Activated gamma-delta T cell treated with Interleukin-2 at 50 U/mL for 16 hours (primary cell): ENCODE measurements around the gene PEDS1.

Experiments
- DNase-seq: peaks from one replicate; pipeline ENCODE4 v3.0.0-alpha.2; 2020

Gene PEDS1

DNA sequence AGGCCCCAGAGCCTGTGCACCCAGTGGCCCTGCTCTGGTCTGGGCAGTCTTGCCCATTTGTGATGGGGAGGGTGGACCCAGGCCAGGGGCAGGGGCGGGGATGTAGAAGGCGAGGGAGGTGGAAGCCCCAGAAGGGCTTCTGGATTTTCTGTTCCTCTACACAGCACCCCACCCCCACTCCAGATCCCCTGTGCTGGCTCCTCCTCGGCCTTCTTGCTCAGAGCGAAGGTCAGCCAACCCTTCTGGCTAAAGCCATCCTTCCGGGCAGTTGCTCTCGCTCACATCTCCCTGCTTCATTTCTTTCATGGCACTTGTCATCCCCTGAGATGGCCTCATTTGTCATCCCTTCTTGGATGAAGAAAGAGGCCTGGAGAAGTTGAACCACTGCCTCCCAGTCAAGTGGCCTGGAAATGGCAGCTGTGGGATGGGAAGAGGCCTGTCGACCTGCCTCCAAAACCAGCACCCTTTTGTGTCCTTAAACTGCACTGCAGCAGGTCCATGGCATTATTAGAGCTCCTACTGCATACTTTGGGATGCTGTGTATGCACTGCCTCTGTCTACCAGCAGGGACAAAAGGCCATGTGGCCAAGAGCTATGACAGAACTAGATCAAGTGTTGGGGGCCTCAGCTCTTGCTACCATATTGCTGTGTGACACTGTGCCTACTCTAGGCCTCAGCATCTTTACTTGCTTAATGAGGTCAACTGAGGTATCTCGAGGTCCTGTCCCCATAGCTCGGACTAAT is 19.9 kb downstream of the PEDS1 start:
- no peak for DNase-seq

DNA sequence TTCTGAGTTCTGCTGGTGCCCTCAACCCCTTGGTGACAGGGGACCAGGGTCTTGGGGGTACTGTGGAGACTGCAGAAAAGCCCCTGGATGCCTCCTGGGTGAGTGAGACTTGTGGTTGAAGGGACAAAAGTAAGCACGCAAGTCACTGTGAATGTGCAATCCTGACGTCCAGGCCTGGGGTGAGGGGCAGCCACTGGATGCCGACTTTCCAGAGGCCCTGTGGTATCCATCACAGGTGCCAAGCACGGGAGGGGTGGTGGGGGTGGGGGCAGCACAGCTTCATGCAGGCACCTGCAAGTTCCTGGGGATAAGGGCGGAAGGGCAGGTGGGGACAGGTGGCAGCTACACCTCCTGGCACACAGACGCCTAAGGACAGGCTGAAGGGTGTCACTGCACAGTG is 20.5 kb downstream of the PEDS1 start:
- DNase-seq, result no peak

DNA sequence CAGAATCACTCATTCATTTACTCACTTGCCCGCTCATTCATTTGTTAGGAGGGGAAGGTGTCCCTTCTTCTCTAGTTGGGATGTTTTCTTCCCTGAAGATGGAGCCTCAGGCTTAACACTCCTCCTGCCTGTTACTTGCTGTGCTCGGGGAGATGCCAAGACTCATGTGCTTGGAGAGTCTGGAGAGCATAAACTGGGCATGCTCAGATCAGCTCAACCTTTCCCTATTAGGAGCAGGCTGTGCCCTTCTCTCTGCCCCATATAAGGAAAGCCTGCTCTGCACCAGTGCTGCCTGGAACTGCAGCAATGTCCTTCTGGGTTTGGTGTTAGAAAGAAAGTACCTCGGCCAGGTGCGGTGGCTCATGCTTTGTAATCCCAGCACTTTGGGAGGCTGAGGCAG is 22.5 kb downstream of the PEDS1 start:
- no peak for DNase-seq

- DNase-seq, result no peak
These were observed 23.2 kb downstream of the PEDS1 start for GRCh38 chr20:50130356-50130723.

DNA sequence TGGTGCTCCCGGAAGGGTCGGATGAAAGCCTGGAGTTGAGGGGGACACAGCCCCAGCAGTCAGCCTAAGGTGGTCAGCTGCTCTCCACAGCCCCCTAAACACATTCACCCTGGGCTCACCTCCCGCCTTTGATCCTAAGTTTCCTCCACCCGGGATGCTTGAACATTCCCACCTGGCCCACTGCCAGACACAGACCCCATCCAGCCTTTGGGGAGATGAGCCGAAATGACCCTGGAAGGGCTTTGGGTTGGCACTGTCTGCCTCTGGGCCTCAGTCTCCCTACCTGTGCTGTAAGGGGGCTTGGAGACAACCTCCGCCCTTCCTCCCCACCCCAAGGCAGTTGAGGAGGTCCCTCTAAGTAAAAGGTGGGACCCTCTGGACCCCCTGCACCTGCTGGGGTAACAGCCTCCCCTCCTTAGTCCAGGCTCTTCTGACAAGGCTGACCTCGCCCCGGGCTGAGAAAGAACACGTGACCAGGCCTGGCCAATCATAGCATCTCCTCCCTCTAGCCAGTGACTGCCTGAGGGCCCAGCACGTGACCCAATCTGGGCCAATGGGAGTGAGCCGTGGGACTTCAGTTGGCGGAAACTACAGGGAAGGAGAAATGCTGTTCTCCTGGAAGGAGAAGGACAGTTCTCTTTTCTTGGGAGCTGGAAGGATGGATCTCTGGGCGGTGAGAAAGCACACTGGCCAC is 23.7 kb downstream of the PEDS1 start:
- DNase-seq, result no peak

DNA sequence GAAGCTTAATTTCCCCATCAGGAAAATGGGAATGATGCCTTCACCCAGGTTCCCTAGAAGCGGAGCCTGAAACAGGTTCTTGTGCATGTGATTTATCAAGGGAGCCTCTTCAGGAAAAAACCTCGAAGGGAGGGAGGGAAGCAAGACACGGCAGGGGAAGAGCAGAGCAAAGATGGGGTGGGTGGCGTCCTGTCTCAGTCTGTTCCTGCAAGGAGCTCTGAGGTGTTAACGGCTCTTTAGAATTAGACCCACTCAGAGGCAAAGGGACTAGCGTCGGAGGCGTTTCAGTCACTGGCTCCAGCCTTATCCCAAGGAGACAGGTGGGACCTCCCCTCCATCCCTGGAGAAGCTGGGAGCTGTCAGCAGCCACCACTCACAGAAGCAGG is 25.0 kb downstream of the PEDS1 start:
- no peak for DNase-seq

GRCh38 chr20:50127587-50128519 is 25.7 kb downstream of the PEDS1 start:
- no peak for DNase-seq

- no peak for DNase-seq
These were observed 26.9 kb downstream of the PEDS1 start for GRCh38 chr20:50126662-50127061.

DNA sequence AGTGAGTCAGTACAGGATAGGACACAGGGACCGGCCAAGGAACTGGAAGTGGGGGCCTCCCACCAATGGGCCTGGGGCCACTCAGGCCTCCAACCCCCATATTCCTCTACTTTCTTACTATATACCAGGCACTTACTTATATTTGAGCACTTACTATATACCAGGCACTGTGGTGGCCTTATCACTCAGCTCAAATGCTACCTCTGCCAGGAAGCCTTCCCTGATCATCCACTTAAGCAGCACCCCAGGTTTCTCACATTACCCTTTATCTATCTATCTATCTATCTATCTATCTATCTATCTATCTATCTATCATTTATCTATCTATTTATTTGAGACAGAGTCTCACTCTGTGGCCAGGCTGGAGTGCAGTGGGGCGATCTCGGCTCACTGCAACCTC is 28.2 kb downstream of the PEDS1 start:
- DNase-seq, result no peak

DNA sequence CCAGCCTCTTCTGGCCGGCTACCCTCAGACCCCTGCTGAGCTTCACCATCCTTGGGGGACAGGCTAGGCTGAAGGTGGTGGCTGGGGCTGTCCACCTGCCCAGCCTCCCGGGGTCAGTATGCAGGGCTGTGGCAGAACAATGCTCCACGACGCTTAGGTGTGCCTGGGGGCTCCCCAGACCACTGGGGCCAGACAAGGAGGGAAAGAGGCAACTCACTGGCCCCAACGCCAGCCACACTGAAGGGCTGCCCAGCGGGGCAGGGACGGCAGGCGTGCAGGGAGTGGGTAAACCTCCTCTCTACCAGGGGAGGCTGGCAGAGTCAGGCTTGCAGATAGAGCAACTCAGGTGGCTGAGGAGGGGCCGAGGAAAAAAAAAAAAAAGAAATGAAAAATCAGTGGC is 29.0 kb downstream of the PEDS1 start:
- no peak for DNase-seq

- no peak for DNase-seq
These were observed 30.1 kb downstream of the PEDS1 start for GRCh38 chr20:50123418-50123817.

DNA sequence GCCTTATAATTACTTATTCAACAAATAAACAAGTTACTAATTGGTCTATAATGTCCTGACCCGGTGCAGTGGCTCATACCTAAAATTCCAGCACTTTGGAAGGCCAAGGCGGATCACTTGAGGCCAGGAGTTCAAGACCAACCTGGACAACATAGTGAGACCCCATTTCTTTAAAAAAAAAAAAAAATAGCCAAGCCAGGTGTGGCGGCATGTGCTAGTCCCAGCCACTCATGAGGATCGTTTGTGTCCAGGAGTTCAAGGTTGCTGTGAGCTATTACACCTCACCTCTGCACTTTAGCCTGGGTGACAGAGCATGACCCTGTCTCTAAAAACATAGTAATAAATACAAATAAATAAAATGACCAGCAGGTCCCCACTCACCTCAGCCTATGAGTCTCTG is 30.8 kb downstream of the PEDS1 start:
- DNase-seq, result no peak

GRCh38 chr20:50121858-50122271 is 31.7 kb downstream of the PEDS1 start:
- DNase-seq, result no peak

DNA sequence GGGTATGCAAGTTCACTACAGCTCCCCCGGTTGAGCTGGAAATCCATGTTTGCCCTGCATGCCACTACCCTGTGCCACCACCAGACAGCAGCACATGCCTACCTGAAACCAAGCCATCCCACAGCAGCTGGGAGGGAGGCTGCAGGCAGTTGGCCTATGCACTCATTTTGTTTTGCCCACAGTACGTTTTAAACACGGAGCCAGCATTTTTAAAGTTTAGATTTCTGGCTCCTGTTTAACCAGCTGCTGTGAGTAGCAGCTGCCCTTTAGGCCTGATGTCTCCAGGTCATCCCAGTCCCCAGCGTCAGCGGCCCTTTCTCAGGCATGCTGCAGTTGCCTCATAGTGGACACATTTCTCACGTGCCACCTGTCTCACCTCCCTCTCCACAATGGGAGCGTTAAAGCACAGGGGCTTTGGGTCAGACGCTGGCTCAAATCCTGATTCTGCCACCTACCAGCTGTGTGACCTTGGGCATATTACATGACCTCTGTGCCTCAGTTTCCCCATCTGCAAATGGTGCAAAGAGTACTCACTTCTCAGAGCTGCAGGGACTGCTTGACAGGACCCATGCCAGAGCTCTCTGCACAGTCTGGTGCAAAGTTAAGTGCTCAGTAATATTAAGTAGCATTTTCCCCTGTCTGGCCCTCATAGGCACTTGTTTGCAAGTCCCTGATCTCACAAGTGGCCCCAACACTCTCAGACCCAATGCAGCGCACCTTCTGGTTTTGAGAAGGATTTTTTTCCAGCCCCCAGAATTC is 32.4 kb downstream of the PEDS1 start:
- DNase-seq, result peak; percentile 60

GRCh38 chr20:50118203-50118602 is 35.3 kb downstream of the PEDS1 start:
- DNase-seq, result no peak

DNA sequence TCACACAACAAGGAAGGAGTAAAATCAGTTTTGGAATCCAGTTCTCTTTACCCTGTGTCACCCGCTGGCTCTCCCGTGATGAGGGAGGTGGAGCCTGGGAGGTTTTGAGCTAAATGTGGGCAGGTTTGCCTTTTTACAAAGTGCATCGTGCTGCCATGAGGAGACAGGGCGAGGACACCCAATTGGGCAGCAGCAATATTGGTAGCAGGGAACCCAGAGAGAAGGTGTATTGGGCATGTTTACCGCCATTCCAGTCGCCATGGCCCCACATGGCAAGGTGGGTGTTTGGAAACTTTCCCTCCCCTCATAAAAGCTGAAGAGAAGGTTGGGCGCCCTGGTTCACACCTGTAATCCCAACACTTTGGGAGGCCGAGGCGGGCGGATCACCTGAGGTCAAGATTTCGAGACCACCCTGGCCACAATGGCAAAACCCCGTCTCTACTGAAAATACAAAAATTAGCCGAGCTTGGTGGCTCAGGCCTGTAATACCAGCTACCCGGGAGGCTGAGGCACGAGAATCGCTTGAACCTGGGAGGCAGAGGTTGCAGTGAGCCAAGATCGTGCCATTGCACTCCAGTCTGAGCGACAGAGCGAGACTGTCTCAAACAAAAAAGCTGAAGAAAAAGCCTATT is 37.0 kb downstream of the PEDS1 start:
- DNase-seq, result no peak

DNA sequence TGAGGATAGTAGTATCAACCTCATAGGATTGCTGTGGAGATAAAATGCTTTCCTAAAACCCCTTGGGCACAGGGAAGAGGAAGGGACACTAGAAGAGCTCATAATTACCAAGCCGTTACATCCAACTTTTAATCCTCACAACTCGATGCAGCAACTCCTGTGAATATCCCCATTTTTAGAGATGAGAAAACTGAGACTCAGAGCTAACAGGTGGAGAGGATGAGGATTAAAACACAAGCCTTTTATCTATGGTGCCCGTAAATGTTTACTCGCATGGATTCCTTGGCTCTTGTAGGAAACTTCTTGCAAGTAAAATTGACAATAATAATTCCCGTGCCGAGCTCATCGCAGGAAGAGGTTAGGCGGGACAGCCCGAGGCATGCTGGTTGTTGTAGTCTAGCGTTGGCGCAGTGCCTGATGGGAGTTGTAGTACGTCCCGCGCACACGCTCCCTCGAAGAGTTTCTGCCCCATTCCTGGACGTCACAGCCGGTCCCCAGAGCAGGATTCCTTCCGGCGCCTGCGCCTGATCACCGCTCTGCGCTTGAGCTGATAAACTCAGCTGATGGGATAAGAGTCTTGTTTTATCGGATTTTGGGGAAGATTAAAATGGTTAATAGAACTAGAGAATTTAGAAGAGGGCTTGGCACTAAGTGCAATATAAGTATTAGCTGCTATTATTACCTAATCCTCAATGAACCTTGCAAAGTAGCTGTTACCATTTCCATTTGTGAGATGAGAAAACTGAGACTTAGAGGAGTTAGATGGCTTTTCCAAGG is 37.7 kb downstream of the PEDS1 start:
- DNase-seq, result peak; percentile 87

GRCh38 chr20:50115041-50115512 is 38.4 kb downstream of the PEDS1 start:
- DNase-seq, result no peak

- DNase-seq, result no peak
These were observed 39.9 kb downstream of the PEDS1 start for GRCh38 chr20:50113420-50114224.
